Neural cell (in vitro differentiated cells): ENCODE measurements around the gene P3H2. TPM values are rescaled to one million over a fixed set of nuclear protein-coding genes. Genes with fewer than 3 reads are reported as not detected.

Source experiments
- H2AFZ ChIP-seq: fragments of 200-600, 300-800 bp; sonication (generic), shearing (Covaris generic); 2 replicates; pipeline ENCODE4 v1.6.0; 2014; ENCODE audit warnings: low read depth, mild to moderate bottlenecking, antibody characterized with exemption, low read length, moderate library complexity
- H3F3A ChIP-seq: fragments of 200-600 bp; shearing (Covaris generic); 2 replicates; pipeline ENCODE4 v1.6.1; 2016; ENCODE audit warnings: mild to moderate bottlenecking, moderate library complexity, mixed read lengths, antibody characterized with exemption, low read length; ENCODE audit not compliant: insufficient read depth, poor library complexity, severe bottlenecking
- H3K27ac ChIP-seq: fragments of 200-600, 300-800 bp; sonication (generic), shearing (Covaris generic); 2 replicates; pipeline ENCODE4 v1.5.1; 2014; ENCODE audit warnings: mild to moderate bottlenecking, low read length, moderate library complexity
- H3K27me3 ChIP-seq: fragments of 300-800, 200-600 bp; sonication (generic), shearing (Covaris generic); 2 replicates; pipeline ENCODE4 v1.6.0; 2014; ENCODE audit warnings: mild to moderate bottlenecking, low read depth, low read length, moderate library complexity; ENCODE audit not compliant: insufficient read depth
- H3K36me3 ChIP-seq: fragments of 300-800, 200-600 bp; sonication (generic), shearing (Covaris generic); 2 replicates; pipeline ENCODE4 v1.5.1; 2014; ENCODE audit warnings: mild to moderate bottlenecking, antibody characterized with exemption, low read length, moderate library complexity; ENCODE audit not compliant: insufficient read depth
- H3K4me2 ChIP-seq: fragments of 300-800, 200-600 bp; sonication (generic), shearing (Covaris generic); 2 replicates; pipeline ENCODE4 v1.6.0; 2014; ENCODE audit warnings: mild to moderate bottlenecking, low read length
- H3K4me3 ChIP-seq: fragments of 300-800, 200-600 bp; sonication (generic), shearing (Covaris generic); 2 replicates; pipeline ENCODE4 v1.5.1; 2014; ENCODE audit warnings: mild to moderate bottlenecking, low read length, moderate library complexity
- H3K79me2 ChIP-seq: fragments of 200-600 bp; shearing (Covaris generic); replicated peaks from 2 replicates; pipeline ENCODE4 v1.6.0; 2014; ENCODE audit warnings: mild to moderate bottlenecking, low read length, moderate library complexity; ENCODE audit not compliant: insufficient read depth
- H3K9ac ChIP-seq: fragments of 300-800, 200-600 bp; sonication (generic), shearing (Covaris generic); 2 replicates; pipeline ENCODE4 v1.6.1; 2016; ENCODE audit warnings: mild to moderate bottlenecking, low read length, mixed read lengths
- H3K9me2 ChIP-seq: fragments of 200-600 bp; shearing (Covaris generic); 2 replicates; pipeline ENCODE4 v1.6.1; 2016; ENCODE audit warnings: mild to moderate bottlenecking, low read length, mixed read lengths; ENCODE audit not compliant: insufficient read depth
- H3K9me3 ChIP-seq: fragments of 200-600, 300-800 bp; sonication (generic), shearing (Covaris generic); 2 replicates; pipeline ENCODE4 v1.6.1; 2016; ENCODE audit warnings: mild to moderate bottlenecking, mixed run types, low read length, moderate library complexity, mixed read lengths
- H4K20me1 ChIP-seq: fragments of 200-600 bp; shearing (Covaris generic); 2 replicates; pipeline ENCODE4 v1.6.1; 2016; ENCODE audit warnings: mild to moderate bottlenecking, mixed run types; ENCODE audit not compliant: insufficient read depth
- CTCF ChIP-seq: fragments of 450-650 bp; IDR thresholded peaks from 2 replicates; pipeline ENCODE4 v1.5.1; 2014; ENCODE audit warnings: antibody characterized with exemption, mild to moderate bottlenecking, moderate library complexity; ENCODE audit not compliant: poor library complexity, severe bottlenecking
- EP300 ChIP-seq: fragments of 450-650 bp; conservative IDR thresholded peaks from 2 replicates; pipeline ENCODE4 v1.6.1; 2014; ENCODE audit warnings: antibody characterized with exemption, mild to moderate bottlenecking, moderate library complexity; ENCODE audit not compliant: poor library complexity, severe bottlenecking
- EZH2 ChIP-seq: fragments of 200-600, 300-800 bp; shearing (Covaris generic), sonication (generic); IDR thresholded peaks from 2 replicates; pipeline ENCODE4 v1.6.1; 2014; ENCODE audit warnings: antibody characterized with exemption, low read length, borderline replicate concordance, mild to moderate bottlenecking; ENCODE audit not compliant: insufficient read depth, poor library complexity, severe bottlenecking
- MXI1 ChIP-seq: fragments of 450-650 bp; conservative IDR thresholded peaks from 2 replicates; pipeline ENCODE4 v1.6.1; 2014; ENCODE audit warnings: antibody characterized with exemption, mild to moderate bottlenecking; ENCODE audit not compliant: poor library complexity, severe bottlenecking
- POLR2AphosphoS5 ChIP-seq: IDR thresholded peaks from 2 replicates; pipeline ENCODE4 v1.6.1; 2012
- RAD21 ChIP-seq: fragments of 450-650 bp; conservative IDR thresholded peaks from 2 replicates; pipeline ENCODE4 v1.6.1; 2014; ENCODE audit warnings: antibody characterized with exemption, mild to moderate bottlenecking, moderate library complexity
- REST ChIP-seq: IDR thresholded peaks from 2 replicates; pipeline ENCODE4 v1.6.1; 2012; ENCODE audit warnings: borderline replicate concordance
- SMC3 ChIP-seq: fragments of 450-650 bp; conservative IDR thresholded peaks from 2 replicates; pipeline ENCODE4 v1.6.1; 2014; ENCODE audit warnings: antibody characterized with exemption, mild to moderate bottlenecking, moderate library complexity; ENCODE audit not compliant: poor library complexity
- TAF1 ChIP-seq: IDR thresholded peaks from 2 replicates; pipeline ENCODE4 v1.6.1; 2012; ENCODE audit warnings: low read depth
- polyA plus RNA-seq: library from polyadenylated mRNA; depleted of rRNA; stranded (reverse); fragments of >200 nt; gene quantifications from 2 replicates; pipeline ENCODE4 v1.2.3, GENCODE V29; 2014

The P3H2 gene
- polyA plus RNA-seq, 1 donor from 2014 or later = 0.68 TPM

- no peaks in the 10 kb centered on the region for H3K36me3 ChIP-seq
- H3K27me3 ChIP-seq = no peaks in the 10 kb centered on the region
- no peak overlapping the region for H3K9ac ChIP-seq
- H3F3A ChIP-seq = no peaks in the 10 kb centered on the region
- no peaks in the 10 kb centered on the region for H3K79me2 ChIP-seq
- no peaks in the 10 kb centered on the region for H4K20me1 ChIP-seq
- no peak overlapping the region for H3K4me3 ChIP-seq
- no peaks in the 10 kb centered on the region for H3K9me3 ChIP-seq
- TF ChIP-seq CTCF (no peak), EZH2 (no peak), REST (no peak), SMC3 (no peak), POLR2AphosphoS5 (no peak)
- H2AFZ ChIP-seq = no peak overlapping the region
- no peaks in the 10 kb centered on the region for H3K9me2 ChIP-seq
- H3K27ac ChIP-seq = no peak overlapping the region
- H3K4me2 ChIP-seq = no peak overlapping the region
Measured at GRCh38 chr3:190003068-190003467, 117.6 kb downstream of the P3H2 start.

GRCh38 chr3:190001426-190001825, 119.3 kb downstream of the P3H2 start:
- Histone ChIP-seq H3K27ac (no peak overlapping the region), H2AFZ (no peak overlapping the region), H3F3A (no peaks in the 10 kb centered on the region), H3K27me3 (no peaks in the 10 kb centered on the region), H3K4me3 (no peak overlapping the region), H3K9me2 (no peaks in the 10 kb centered on the region), H3K79me2 (no peaks in the 10 kb centered on the region), H3K36me3 (no peaks in the 10 kb centered on the region), H3K9ac (no peak overlapping the region), H4K20me1 (no peaks in the 10 kb centered on the region), H3K9me3 (no peaks in the 10 kb centered on the region), H3K4me2 (no peak overlapping the region)
- TF ChIP-seq CTCF = no peak
- no peak for TF ChIP-seq EP300
- no peak for TF ChIP-seq POLR2AphosphoS5
- TF ChIP-seq MXI1 = no peak
- TF ChIP-seq EZH2 = no peak
- TF ChIP-seq TAF1 = no peak
- TF ChIP-seq REST = no peak
- TF ChIP-seq RAD21 = no peak
- no peak for TF ChIP-seq SMC3
